Peyer's patch (tissue), 4 donors: ENCODE measurements around the gene AGBL3. TPM values are rescaled to one million over a fixed set of nuclear protein-coding genes. Genes with fewer than 3 reads are reported as not detected.
"Not testable (repeated sequence)": the region's sequence is repeated elsewhere in the genome, so short reads cannot be mapped to it uniquely, and the experiment has no call there.

Source experiments
- DNase-seq, 3 donors: peaks; one replicate each; pipeline ENCODE4 v3.0.0-alpha.2; 2017 to 2019
- H3K27ac ChIP-seq, 4 donors: fragments of 200-600 bp; sonication (generic); one replicate each; pipeline ENCODE4 v1.5.1; 2016 to 2019
- H3K27me3 ChIP-seq, 2 donors: fragments of 200-600 bp; sonication (generic); one replicate each; pipeline ENCODE4 v1.5.1; 2019
- H3K36me3 ChIP-seq, 3 donors: fragments of 200-600 bp; sonication (generic); one replicate each; pipeline ENCODE4 v1.5.1; 2016 to 2019
- H3K4me1 ChIP-seq, 4 donors: fragments of 200-600 bp; sonication (generic); one replicate each; pipeline ENCODE4 v1.5.1; 2016 to 2019
- H3K4me3 ChIP-seq, 4 donors: fragments of 200-600 bp; sonication (generic); 1 replicate in 3 of 4; 2 replicates in 1 of 4; pipeline ENCODE4 v1.5.1; 2016 to 2019; ENCODE audit warnings: mild to moderate bottlenecking in 1 of 4
- H3K9me3 ChIP-seq, 4 donors: fragments of 200-600 bp; sonication (generic); one replicate each; pipeline ENCODE4 v1.5.1; 2016 to 2019; ENCODE audit warnings: mild to moderate bottlenecking in 1 of 4
- CTCF ChIP-seq, 6 experiments: fragments of 450-650 bp in 4 of 6; fragments of 200-600 bp in 2 of 6; sonication (generic) in 1 of 6; IDR thresholded peaks; one replicate each; pipeline ENCODE4 v1.5.1; 2017 to 2019; ENCODE audit warnings: antibody characterized with exemption in 6 of 6, mild to moderate bottlenecking in 3 of 6, moderate library complexity in 1 of 6
- POLR2A ChIP-seq, 2 donors: fragments of 450-650 bp; IDR thresholded peaks; one replicate each; pipeline ENCODE4 v1.5.1; 2017; ENCODE audit warnings: antibody characterized with exemption in 2 of 2, mild to moderate bottlenecking in 2 of 2, moderate library complexity in 2 of 2
- total RNA-seq, 4 donors: library from RNA; depleted of rRNA; stranded (reverse); fragments of >200 nt; gene quantifications; one replicate each; pipeline ENCODE4 v1.1.0, GENCODE V29; 2016

The AGBL3 gene
- total RNA-seq, 4 donors from 2014 or later, result 0.38 to 8.4 (median 4.3) TPM

GRCh38 chr7:135173916-135174315 is 187.6 kb downstream of the AGBL3 start:
- peaks cover 0 to 14% (median 4%) of the 10 kb centered on the region in 4 donors for H3K4me1 ChIP-seq
- H3K27ac ChIP-seq, DNase-seq, H3K4me3 ChIP-seq, H3K27me3 ChIP-seq, H3K9me3 ChIP-seq, H3K36me3 ChIP-seq: not testable (repeated sequence)

GRCh38 chr7:135174941-135175340 is 188.6 kb downstream of the AGBL3 start:
- Histone ChIP-seq H3K4me1 (peaks cover 0 to 5% (median 0%) of the 10 kb centered on the region in 4 donors), H3K27me3 (no peaks in the 10 kb centered on the region), H3K36me3 (no peaks in the 10 kb centered on the region), H3K4me3 (no peak overlapping the region), H3K27ac (no peak overlapping the region), H3K9me3 (peaks cover 0 to 4% (median 0%) of the 10 kb centered on the region in 4 donors)
- no peak for TF ChIP-seq CTCF (IDR thresholded peaks at IDR 0.05)
- no peak for TF ChIP-seq POLR2A (IDR thresholded peaks at IDR 0.05)
- DNase-seq, result no peak

GRCh38 chr7:135175931-135176330 is 189.6 kb downstream of the AGBL3 start:
- H3K4me1 ChIP-seq, result peaks cover 0 to 3% (median 0%) of the 10 kb centered on the region in 4 donors
- H3K27ac ChIP-seq, result no peak overlapping the region
- no peak for DNase-seq
- TF ChIP-seq CTCF (IDR thresholded peaks at IDR 0.05), result no peak
- no peak for TF ChIP-seq POLR2A (IDR thresholded peaks at IDR 0.05)
- H3K27me3 ChIP-seq, result no peaks in the 10 kb centered on the region
- H3K4me3 ChIP-seq, result no peak overlapping the region
- H3K36me3 ChIP-seq, result no peaks in the 10 kb centered on the region
- H3K9me3 ChIP-seq, result peaks cover 0 to 14% (median under 1%) of the 10 kb centered on the region in 4 donors

- Histone ChIP-seq H3K4me1 (no peaks in the 10 kb centered on the region), H3K27ac (no peak overlapping the region), H3K27me3 (no peaks in the 10 kb centered on the region), H3K36me3 (peaks cover 0 to 4% (median 0%) of the 10 kb centered on the region in 3 donors), H3K9me3 (peaks cover 0 to 26% (median 7%) of the 10 kb centered on the region in 4 donors), H3K4me3 (no peak overlapping the region)
- TF ChIP-seq CTCF (IDR thresholded peaks at IDR 0.05), result no peak
- no peak for TF ChIP-seq POLR2A (IDR thresholded peaks at IDR 0.05)
- no peak for DNase-seq
Observed at GRCh38 chr7:135177028-135177696, 190.9 kb downstream of the AGBL3 start.

GRCh38 chr7:135178364-135178763 is 192.1 kb downstream of the AGBL3 start:
- DNase-seq, result no peak
- H3K27me3 ChIP-seq, result no peaks in the 10 kb centered on the region
- no peak overlapping the region for H3K27ac ChIP-seq
- H3K9me3 ChIP-seq, result peaks cover 0 to 37% (median 10%) of the 10 kb centered on the region in 4 donors
- TF ChIP-seq CTCF (IDR thresholded peaks at IDR 0.05) (no peak), POLR2A (IDR thresholded peaks at IDR 0.05) (no peak)
- no peak overlapping the region for H3K4me3 ChIP-seq
- no peaks in the 10 kb centered on the region for H3K4me1 ChIP-seq
- peaks cover 0 to 13% (median 0%) of the 10 kb centered on the region in 3 donors for H3K36me3 ChIP-seq

GRCh38 chr7:135179321-135179925 is 193.1 kb downstream of the AGBL3 start:
- Histone ChIP-seq H3K36me3 (peaks cover 0 to 20% (median 0%) of the 10 kb centered on the region in 3 donors), H3K9me3 (peaks cover 0 to 38% (median 10%) of the 10 kb centered on the region in 4 donors), H3K4me3 (no peak overlapping the region), H3K27ac (no peak overlapping the region), H3K4me1 (no peaks in the 10 kb centered on the region), H3K27me3 (no peaks in the 10 kb centered on the region)
- TF ChIP-seq CTCF (IDR thresholded peaks at IDR 0.05), result no peak
- no peak for DNase-seq
